ENCODE measurements around the gene HSBP1L1.

The HSBP1L1 gene

DNA sequence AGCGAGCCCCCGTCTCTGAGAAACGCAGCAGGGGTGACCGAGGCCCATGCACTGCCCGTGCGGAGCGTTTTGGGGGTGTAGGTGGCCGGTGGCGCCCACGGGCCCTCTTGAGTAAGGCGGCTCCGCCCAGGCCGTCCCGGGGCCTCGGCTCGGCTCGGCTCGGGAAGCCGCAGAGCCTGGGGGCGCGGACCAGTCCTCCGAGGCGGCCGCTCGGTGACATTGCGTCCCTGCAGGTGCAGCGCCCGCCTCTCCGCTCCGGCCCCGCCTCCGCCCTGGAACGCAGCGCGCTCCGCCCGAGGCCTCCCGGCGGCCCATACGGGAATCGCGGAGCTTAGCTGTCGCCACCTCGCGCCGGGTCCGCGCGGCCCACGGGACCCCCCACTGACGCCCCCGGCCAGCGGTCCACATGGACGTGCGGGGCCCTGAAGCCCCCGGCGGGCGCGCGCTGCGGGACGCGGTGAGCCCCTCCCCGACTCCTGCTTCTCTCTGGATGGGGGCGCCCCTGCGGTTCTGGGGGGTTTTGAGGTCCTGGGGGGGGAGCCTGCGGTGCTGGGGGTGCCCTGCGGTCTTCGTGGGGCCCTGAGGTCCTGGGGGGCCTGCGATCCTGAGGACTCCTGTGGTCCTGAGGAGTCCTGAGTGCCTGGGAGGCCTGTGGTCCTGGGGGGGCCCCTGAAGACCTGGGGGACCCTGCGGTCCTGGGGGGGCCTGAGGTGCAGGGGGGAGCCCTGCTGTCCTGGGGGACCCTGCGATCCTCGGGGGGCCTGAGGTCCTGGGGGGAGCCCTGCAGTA, at the start of gene HSBP1L1:
HSBP1L1 (plus strand) TSS at position 314 of the 789 bp plus-strand sequence; CDS start at position 407, 93 bp downstream.
- peak; percentile 57 for DNase-seq

DNA sequence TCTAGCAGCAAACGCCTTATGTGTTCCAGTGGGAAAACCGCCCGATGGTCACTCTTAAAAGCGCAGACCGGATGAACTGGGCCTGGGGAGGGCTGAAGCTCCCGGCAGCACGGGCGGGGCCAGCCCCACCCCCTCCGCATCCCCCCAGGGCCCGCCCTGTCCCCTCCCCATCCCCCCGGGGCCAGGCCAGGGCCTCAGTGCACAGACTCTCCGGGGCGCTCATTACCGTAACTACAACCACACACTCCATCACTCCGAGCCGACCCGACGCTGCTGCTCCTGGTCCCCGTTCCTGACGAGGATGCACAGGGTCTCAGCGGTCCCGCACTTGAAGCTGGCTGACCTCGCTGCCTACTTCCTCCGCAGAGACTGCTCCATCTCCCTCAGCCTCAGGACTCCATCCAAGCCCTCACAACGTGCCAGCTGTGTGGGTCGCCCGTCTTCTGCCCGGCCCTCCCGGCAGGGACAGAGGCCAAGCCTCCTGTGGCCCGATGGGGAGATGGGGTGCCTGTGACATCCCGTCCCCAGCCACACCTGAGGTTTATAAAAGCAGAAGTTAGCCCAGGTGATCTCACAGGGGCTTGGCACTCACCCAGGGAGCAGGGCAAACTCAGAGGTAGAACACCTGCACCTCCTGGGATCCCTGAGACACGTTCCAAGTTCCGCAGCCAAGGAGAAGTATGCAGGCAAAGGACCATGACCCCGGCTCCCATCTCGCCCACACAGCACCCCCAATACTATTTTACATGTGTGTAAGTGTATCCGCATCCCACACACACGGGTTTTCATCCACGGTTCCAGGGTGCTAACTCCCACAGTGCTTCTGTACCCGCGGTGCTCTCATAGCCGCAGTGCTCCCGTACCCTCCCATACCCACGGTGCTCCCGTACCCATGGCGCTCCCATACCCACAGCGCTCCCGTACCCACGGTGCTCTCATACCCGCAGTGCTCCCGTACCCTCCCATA, 49.0 kb upstream of the HSBP1L1 start:
- no peak for DNase-seq

GRCh38 chr18:79916128-79916494, 48.3 kb upstream of the HSBP1L1 start:
- no peak for DNase-seq

DNA sequence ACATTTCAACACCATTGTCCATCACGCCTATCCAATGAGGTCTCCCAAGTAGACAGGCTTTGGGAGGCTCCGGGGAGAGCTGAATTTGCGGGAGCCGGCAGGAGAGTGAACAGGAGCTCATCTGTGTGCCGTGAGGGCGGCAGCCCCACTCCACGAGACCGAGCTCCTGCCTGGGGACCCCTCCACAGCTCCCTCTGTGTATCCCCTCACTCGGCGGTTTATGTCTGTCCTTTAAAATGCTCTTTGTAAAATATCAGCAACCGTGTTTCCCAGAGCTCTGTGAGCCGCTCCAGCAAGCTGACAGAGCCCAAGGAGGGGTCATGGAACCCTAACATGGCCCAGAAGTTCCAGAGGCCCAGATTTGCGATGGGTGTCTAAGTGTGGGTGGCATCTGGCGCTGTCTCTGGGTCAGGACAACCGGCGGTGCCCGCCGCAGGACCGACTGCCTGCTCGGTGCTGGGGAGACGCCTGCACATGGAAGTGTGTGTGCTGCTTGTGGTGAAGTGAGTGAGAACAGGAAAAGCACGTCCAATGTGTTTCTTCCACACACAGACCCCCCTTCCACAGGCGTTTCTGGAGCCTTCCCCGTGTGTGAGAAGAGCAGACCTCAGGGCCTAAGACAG, 47.8 kb upstream of the HSBP1L1 start:
- no peak for DNase-seq

GRCh38 chr18:79917169-79917852, 47.1 kb upstream of the HSBP1L1 start:
- DNase-seq: no peak

- DNase-seq: no peak
These were observed 46.4 kb upstream of the HSBP1L1 start for GRCh38 chr18:79917853-79918614.

DNA sequence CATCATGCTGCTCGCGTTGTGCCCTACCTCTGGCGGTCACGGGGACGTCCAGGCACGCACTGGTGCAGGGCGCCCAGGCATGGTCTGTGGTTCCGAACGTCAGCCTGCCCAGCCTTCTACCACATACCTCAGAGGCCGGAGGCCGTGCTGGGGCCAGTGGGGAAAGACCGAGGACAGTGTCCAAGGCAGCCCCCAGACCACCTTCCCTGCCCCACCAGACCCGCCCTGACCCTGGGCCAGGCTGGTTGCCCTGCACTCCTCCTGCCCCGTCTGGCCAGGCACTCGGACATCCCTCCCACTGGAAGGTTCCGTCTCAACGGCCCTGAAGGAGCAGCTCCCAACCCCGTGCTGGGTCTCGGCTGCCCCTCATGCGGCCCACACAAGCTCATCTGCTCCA, 45.8 kb upstream of the HSBP1L1 start:
- no peak for DNase-seq

GRCh38 chr18:79919089-79919488, 45.4 kb upstream of the HSBP1L1 start:
- no peak for DNase-seq

DNA sequence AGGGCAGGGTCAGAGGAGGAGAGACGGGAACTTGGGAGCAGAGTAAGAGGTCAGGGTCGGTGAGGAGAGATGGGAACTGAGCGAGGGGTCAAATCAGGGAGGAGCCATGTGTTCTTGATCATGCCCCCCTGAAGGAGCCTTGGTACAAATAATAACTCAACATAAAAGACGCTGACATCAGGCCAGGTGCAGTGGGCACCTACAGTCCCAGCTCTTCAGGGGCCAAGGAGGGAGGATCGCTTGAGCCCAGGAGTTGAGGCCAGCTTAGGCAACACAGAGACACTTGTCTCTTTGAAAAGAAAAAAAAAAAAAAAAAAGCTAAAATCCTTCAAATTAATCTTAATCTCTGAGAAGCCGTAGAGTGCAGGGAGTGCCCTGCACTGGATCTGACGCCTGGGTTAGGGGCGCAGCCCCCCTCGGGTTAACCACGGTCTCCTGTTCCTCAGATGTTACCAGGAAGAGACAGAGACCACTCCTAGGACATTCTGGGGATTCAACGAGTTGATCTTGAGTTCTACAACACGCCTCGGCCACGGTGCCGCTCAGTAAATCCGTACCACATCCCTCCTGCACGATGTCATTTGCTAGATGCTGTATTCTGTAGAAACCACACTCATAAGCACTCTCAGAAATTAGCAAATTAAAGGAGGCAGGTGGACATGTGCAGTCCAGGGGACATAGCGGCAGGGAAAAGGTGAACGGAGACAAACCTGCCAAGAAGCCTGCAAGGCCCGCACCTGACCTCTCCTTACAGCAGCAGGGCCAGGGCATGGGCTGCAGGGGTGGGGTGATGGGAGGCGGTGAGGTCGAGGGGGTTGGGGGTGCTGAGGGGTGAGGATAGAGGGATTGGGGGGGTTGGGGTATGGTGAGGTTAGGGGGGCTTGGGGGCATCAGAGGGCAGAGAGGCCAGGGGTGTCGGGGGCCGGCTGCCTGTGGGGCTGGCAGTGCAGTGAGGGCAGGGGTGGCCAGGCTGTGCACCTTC, 42.2 kb upstream of the HSBP1L1 start:
- DNase-seq: no peak

- no peak for DNase-seq
These were observed 41.5 kb upstream of the HSBP1L1 start for GRCh38 chr18:79922971-79923411.

- DNase-seq: no peak
These were observed 40.4 kb upstream of the HSBP1L1 start for GRCh38 chr18:79923896-79924585.

DNA sequence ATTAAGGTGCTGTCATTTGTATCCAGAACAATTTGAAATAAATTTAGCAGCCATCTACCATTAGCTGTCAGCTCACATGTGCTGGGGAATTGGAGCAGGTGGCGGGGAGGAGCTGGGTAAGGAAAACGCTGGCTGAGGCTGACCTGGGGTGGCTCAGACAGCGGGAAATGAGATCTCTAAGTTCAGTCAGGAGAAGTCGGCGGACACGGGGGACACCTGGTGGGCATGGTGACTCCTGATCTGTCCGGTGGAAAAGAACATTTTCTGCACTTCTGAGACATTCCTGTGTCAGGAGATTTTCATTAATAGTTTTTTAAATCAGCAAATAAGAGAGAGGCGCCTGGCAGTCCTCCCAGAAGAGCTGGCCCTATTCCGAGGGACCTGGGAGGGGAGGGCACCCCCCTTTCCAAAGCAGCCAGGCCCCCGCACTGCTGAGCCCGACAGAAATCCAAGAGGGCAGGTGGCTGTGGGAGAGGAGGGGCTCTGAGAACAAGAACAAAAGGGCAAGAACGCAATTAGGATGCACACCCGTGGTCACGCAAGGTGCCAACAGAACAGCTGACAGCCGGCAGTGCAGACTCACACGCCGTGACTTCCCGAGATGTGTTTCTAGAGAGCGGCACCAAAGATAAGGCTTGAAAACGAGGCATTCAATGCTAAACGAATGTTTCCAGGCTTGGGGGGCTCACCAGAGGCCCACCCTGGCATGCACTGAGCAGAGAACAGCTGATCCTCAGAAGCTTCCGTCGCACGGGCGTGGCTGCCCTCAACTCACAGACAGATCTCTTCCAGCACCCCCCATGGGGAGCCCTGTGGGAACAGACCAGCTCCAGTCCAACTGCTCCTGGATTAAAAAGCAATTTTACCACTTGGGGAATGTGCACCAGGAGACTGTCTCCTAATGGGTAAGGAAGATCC, 39.4 kb upstream of the HSBP1L1 start:
- peak; percentile 38 for DNase-seq

DNA sequence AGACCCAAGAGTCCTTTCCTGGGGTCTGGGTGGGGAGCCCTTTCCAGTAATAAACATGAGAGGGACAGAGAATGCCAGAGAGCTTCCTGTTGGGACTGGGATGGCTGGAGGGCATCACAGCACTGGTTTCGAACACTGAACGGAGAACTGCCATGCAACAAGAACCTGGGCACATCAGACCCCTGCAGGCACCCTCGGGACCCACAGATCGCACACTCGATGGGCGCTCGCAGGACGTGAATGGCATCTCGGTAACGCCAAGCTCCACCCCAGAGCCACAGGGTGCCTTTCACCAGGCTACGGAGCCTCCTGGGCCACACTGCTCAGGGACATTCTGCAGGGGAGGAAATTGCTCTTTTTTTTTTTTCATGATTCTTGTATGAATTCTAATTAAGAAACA, 38.1 kb upstream of the HSBP1L1 start:
- DNase-seq: no peak

GRCh38 chr18:79926715-79927606, 37.5 kb upstream of the HSBP1L1 start:
- no peak for DNase-seq

GRCh38 chr18:79927607-79928562, 36.6 kb upstream of the HSBP1L1 start:
- DNase-seq: no peak

DNA sequence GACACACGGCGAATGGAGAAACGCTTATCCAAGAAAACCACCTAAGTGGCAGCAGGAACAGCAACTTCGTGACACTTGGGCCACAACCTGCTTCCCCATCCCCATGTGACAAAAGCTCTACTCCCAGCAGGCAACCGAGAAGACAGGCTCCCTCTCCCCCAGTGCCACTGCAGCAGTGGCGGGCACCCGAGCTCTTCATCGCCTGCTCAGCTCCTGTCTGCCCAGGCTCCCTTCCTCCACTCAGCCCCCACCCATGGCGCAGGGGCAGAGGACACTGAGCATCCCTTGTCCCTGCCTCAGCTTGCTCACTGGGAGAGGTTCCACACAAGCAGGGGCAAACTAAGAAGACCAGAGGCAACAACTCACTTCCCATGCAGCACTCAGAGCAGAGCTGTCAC, 35.9 kb upstream of the HSBP1L1 start:
- no peak for DNase-seq
